HG03066 (cell line): ENCODE measurements around the gene AKAP4.

Experiments used
- ATAC-seq: cut with Tn5 transposase; IDR thresholded peaks from one replicate; pipeline ENCODE4 v1.9.1; 2021; ENCODE audit warnings: low read depth; ENCODE audit not compliant: unreplicated experiment

Gene AKAP4

GRCh38 chrX:50200907-50201306, at the start of gene AKAP4:
Gene AKAP4 (minus strand): TSS chrX:50201007. CDS start chrX:50200889, 118 bp downstream.
- no peak for ATAC-seq

GRCh38 chrX:50211510-50211909, 10.7 kb upstream of the AKAP4 start:
- ATAC-seq = no peak

GRCh38 chrX:50206753-50207152, 5.9 kb upstream of the AKAP4 start:
- ATAC-seq = no peak

DNA sequence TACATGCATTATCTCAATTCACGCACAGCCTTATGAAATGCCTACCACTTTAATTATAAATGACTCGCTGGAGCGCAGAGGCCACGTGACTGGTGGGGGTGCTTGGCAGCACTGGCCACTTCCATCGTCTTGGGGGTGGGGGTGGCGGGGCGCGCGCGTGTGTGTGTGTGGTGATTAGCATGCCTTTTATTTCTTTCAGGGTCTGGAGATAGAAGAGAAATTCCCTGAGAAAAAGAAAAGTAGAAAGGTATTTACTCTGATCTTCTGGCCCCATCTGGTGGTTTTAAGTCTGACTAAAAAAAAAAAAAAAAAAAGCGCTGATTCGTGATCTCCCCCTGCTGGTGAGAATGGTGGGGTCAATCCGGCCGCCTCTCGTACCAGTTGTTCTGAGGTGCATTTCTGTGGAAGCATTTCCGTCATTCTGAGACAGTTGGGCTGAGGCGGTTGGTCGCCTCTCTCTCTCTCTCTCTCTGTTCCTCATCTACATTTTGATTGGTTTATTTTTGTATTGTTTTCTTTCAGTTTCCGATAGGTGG, 3.6 kb upstream of the AKAP4 start, which contains the start of gene CCNB3:
Gene CCNB3, plus strand, starts transcription at position 402 of the 536 bp plus-strand sequence. CDS start 80,399 bp downstream, outside the sequence.
- peak; percentile 96 for ATAC-seq

DNA sequence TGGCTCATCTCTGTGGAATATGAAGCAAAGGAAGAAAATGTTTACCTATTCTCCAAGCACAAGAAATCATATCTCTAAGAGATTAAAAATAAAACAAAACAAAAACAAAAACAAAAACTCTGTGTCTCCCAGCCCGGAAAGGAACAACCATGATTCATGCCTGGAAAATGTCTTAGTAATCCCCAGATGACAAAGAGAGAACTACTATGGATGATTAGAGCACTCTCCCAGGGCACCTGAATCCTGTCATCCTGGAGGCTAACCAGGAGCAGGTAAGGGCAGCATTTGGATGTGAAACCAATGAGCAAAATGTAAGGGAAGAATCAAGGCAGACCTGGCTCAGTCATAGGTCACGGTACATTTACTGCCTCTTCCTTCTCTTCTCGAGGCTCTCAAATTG, 1.7 kb upstream of the AKAP4 start:
- ATAC-seq = no peak

DNA sequence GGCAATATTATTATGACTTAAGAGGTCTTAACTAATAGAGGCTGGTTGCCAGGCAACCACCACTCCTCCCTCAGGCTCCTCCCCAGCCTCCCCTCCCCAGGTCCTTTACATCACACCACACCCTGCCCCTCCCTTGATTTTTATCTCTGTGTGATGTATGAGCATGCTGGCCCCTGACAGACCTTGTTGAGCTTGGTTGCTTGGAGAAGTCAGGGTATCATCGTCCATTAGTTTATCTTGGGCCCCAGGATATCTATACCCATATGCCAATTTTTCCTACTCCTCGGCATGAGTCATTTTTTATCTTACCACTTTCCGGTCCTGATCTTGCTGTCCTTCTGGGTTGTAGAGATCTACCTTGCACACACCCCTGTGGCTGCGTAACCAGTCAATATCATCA, 2.5 kb downstream of the AKAP4 start:
- no peak for ATAC-seq

GRCh38 chrX:50188859-50189600, 11.8 kb downstream of the AKAP4 start:
- ATAC-seq = no peak

DNA sequence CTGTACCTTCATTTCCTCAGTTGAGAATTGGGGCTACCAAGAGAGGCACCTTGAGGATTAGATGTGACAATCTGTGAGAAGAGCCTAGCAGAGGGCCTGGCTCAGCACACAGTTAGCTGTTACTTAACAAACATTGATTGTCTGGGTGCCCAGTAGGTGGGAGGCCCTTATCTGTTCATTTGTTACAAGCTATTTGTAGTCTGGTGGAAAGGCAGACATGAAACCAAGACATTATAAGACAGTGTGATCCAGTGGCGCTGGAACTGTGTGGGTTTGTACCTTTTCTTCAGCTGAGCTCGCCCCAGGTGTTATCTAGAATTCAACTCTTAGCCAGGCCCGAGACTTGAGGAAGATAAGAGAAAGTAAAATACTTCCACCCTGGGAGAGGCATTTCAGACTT, 16.9 kb downstream of the AKAP4 start:
- ATAC-seq = no peak

GRCh38 chrX:50180073-50180940, 20.5 kb downstream of the AKAP4 start:
- ATAC-seq = peak; percentile 52

- ATAC-seq = no peak
Observed at GRCh38 chrX:50169717-50170116, 31.1 kb downstream of the AKAP4 start.

GRCh38 chrX:50168241-50168687, 32.5 kb downstream of the AKAP4 start:
- ATAC-seq = peak; percentile 51

DNA sequence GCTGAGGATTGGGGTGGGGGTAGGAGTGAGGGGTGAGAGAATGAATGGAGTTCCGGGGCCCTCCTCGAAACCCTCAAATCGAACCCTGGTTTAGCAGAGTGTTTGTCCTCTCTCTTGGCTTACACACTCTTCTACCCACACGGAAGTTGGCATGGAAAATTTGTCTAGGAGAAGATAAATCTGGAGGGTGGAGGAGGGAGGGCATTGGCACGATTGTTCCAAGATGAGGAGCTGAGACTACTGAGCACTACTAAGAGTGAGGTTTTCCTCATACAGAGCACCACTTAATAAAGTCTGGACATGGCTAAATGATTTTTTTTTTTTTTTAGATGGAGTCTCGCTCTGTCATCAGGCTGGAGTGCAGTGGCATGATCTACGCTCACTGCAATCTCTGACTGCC, 33.4 kb downstream of the AKAP4 start:
- no peak for ATAC-seq

- no peak for ATAC-seq
Observed at GRCh38 chrX:50165727-50166126, 35.1 kb downstream of the AKAP4 start.

GRCh38 chrX:50161127-50161526, 39.7 kb downstream of the AKAP4 start:
- no peak for ATAC-seq

GRCh38 chrX:50158593-50158992, 42.2 kb downstream of the AKAP4 start:
- ATAC-seq = no peak

DNA sequence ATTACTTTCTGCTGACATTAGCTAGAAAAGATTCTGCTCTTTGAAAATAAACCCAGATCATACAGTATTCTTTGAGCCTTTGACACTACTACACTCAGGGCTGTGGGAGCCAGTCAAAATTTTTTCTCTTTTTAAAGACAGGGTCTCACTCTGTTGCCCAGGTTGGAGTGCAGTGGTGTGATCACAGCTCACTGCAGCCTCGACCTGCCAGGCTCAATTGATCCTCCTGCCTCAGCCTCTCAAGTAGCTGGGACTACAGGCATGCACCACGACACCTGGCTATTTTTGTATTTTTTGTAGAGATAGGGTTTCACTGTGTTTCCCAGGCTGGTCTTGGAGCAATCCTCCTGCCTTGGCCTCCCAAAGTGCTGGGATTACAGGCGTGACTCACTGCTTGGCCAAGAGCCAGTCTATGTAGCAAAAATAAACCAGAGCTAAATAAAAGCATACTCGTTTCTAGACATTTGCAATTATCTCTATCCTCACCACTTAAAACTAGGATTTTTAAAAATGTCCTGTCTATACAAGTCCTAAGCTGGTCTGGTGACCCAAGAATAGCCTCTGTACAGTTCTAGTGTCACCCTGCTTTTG, 43.2 kb downstream of the AKAP4 start:
- ATAC-seq = no peak

GRCh38 chrX:50154429-50154828, 46.4 kb downstream of the AKAP4 start:
- ATAC-seq = no peak

DNA sequence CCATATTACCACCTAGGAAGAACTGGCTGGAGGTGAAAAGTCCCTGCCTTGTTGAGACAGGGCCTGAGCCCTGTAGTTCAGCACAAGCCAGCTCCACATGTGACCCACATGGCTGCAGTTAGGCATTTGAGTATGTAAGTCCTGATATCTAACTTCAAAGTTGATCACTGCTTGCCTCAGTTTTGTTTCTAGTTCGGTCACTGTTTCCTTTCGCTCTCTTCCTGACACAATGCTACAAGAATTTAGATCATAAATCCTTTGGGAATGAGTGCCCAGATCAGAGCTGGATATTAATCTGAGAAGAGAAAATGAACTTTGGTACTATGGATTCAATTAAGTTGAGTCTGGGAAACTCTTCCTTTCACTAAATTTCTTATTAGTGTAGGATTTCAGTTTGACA, 48.4 kb downstream of the AKAP4 start:
- no peak for ATAC-seq

DNA sequence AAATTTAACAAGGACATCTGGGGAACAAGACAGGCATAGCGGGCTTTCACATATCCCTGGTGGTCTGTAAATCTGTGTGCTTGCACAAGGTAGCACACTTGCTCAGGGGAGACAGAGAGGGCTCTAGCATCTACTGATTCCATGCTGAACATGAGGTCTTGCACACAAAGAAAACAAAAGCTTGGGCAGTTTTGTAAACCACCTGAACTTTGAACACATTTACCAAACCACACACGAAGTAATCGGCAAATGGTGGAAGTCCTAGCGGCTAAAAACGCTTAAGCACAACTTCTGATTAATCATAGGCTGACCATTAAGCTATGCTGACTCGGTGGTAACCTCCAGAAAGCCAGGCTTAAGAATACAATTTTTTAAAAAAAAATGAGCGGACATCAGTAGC, 52.8 kb downstream of the AKAP4 start:
- ATAC-seq = no peak
